SU-DHL-6 (cell line): ENCODE data around the gene COG7.

Experiments
- H2AFZ ChIP-seq: fragments of 200-600 bp; sonication (generic); 2 replicates; pipeline ENCODE4 v1.6.1; 2014; ENCODE audit warnings: low read depth, mild to moderate bottlenecking, moderate library complexity, mixed read lengths, antibody characterized with exemption, low read length; ENCODE audit not compliant: severe bottlenecking
- H3F3A ChIP-seq: fragments of 200-600 bp; shearing (Covaris generic); 2 replicates; pipeline ENCODE4 v1.6.0; 2016; ENCODE audit warnings: antibody characterized with exemption, mild to moderate bottlenecking; ENCODE audit not compliant: insufficient read depth
- H3K27ac ChIP-seq: fragments of 200-600 bp; sonication (generic); 2 replicates; pipeline ENCODE4 v1.5.1; 2016; ENCODE audit warnings: low read depth, mild to moderate bottlenecking, low read length, moderate library complexity, mixed read lengths
- H3K27me3 ChIP-seq: fragments of 200-600 bp; sonication (generic), shearing (Covaris generic); 2 replicates; pipeline ENCODE4 v1.6.0; 2014; ENCODE audit warnings: mild to moderate bottlenecking, low read length
- H3K36me3 ChIP-seq: fragments of 200-600 bp; sonication (generic); 2 replicates; pipeline ENCODE4 v1.6.1; 2014; ENCODE audit warnings: mild to moderate bottlenecking, low read length, mixed read lengths
- H3K4me2 ChIP-seq: fragments of 300-600, 200-600 bp; shearing (Covaris generic), sonication (generic); 2 replicates; pipeline ENCODE4 v1.6.0; 2014; ENCODE audit warnings: low read length, low read depth, mild to moderate bottlenecking; ENCODE audit not compliant: poor library complexity, severe bottlenecking
- H3K4me3 ChIP-seq: fragments of 200-600 bp; sonication (generic); 2 replicates; pipeline ENCODE4 v1.5.1; 2014; ENCODE audit warnings: antibody characterized with exemption, low read length, mild to moderate bottlenecking, mixed read lengths; ENCODE audit not compliant: insufficient read depth, poor library complexity, severe bottlenecking
- H3K79me2 ChIP-seq: fragments of 200-600 bp; sonication (generic); 2 replicates; pipeline ENCODE4 v1.6.1; 2014; ENCODE audit warnings: mild to moderate bottlenecking, low read length, moderate library complexity; ENCODE audit not compliant: insufficient read depth
- H3K9ac ChIP-seq: fragments of 200-600 bp; sonication (generic); 2 replicates; pipeline ENCODE4 v1.7.0; 2014; ENCODE audit warnings: mild to moderate bottlenecking, low read length
- H3K9me2 ChIP-seq: fragments of 200-600 bp; sonication (generic); replicated peaks from 2 replicates; pipeline ENCODE4 v1.6.1; 2014; ENCODE audit warnings: low read length; ENCODE audit not compliant: insufficient read depth
- H3K9me3 ChIP-seq: fragments of 200-600 bp; sonication (generic); 2 replicates; pipeline ENCODE4 v1.6.1; 2014; ENCODE audit warnings: low read length, mixed read lengths; ENCODE audit not compliant: insufficient read depth
- H4K20me1 ChIP-seq: fragments of 200-600 bp; sonication (generic); 2 replicates; pipeline ENCODE4 v1.6.1; 2014; ENCODE audit warnings: low read depth, mild to moderate bottlenecking, antibody characterized with exemption, low read length, moderate library complexity, mixed read lengths
- EZH2phosphoT487 ChIP-seq: fragments of 200-600 bp; sonication (generic), shearing (Covaris generic); conservative IDR thresholded peaks from 2 replicates; pipeline ENCODE4 v1.6.1; 2018; ENCODE audit warnings: mild to moderate bottlenecking, antibody characterized with exemption, low read length, moderate library complexity, mixed read lengths
- TF ChIP-seq, protein P1 (sequence below): fragments of 200-600 bp; sonication (generic); IDR thresholded peaks from one replicate; pipeline ENCODE4 v1.5.1; 2017; ENCODE audit warnings: antibody characterized with exemption, mild to moderate bottlenecking, low read length, moderate library complexity; ENCODE audit not compliant: insufficient read depth, poor library complexity, severe bottlenecking

COG7 gene

DNA sequence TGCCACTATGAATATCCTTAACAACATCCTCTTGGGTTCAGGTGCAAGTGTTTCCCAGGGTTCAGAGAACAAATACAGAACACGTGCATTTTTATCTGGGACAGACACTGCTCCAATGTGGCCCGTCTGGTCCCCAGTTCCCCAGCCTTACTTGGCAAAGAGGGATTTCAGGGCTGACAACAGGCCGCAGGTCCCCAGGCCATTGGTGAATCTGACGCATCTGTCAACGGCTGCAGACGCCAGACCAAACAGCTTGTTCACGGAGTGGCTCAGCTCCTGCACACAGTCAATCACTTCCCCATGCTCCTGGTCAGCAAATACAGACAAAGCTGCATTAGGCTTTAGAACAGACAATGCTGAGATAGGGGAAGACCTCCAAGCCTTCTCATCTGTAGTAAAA lies 36.2 kb downstream of the COG7 start:
- H3K4me3 ChIP-seq: no peak overlapping the region
- no peak overlapping the region for H3K27ac ChIP-seq
- H2AFZ ChIP-seq: no peak overlapping the region

GRCh38 chr16:23414731-23415130 lies 38.3 kb downstream of the COG7 start:
- Histone ChIP-seq H3K79me2 (no peaks in the 10 kb centered on the region), H3K27me3 (no peaks in the 10 kb centered on the region), H3K4me3 (no peak overlapping the region), H4K20me1 (no peaks in the 10 kb centered on the region), H3F3A (no peaks in the 10 kb centered on the region), H3K36me3 (no peaks in the 10 kb centered on the region), H3K27ac (no peak overlapping the region), H2AFZ (no peak overlapping the region), H3K9ac (no peak overlapping the region), H3K4me2 (no peak overlapping the region), H3K9me3 (no peaks in the 10 kb centered on the region), H3K9me2 (no peaks in the 10 kb centered on the region)
- no peak for TF ChIP-seq EZH2phosphoT487
- TF ChIP-seq, protein P1, sequence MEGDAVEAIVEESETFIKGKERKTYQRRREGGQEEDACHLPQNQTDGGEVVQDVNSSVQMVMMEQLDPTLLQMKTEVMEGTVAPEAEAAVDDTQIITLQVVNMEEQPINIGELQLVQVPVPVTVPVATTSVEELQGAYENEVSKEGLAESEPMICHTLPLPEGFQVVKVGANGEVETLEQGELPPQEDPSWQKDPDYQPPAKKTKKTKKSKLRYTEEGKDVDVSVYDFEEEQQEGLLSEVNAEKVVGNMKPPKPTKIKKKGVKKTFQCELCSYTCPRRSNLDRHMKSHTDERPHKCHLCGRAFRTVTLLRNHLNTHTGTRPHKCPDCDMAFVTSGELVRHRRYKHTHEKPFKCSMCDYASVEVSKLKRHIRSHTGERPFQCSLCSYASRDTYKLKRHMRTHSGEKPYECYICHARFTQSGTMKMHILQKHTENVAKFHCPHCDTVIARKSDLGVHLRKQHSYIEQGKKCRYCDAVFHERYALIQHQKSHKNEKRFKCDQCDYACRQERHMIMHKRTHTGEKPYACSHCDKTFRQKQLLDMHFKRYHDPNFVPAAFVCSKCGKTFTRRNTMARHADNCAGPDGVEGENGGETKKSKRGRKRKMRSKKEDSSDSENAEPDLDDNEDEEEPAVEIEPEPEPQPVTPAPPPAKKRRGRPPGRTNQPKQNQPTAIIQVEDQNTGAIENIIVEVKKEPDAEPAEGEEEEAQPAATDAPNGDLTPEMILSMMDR: no peak

More for the DNA sequence above, 36.2 kb downstream of the COG7 start:
- H3K27me3 ChIP-seq: no peaks in the 10 kb centered on the region
- no peaks in the 10 kb centered on the region for H3K36me3 ChIP-seq
- H3K9me2 ChIP-seq: no peaks in the 10 kb centered on the region
- H3K4me2 ChIP-seq: no peak overlapping the region
- no peaks in the 10 kb centered on the region for H3F3A ChIP-seq
- TF ChIP-seq EZH2phosphoT487: no peak
- TF ChIP-seq, protein P1: no peak
- no peaks in the 10 kb centered on the region for H4K20me1 ChIP-seq
- H3K9ac ChIP-seq: no peak overlapping the region
- no peaks in the 10 kb centered on the region for H3K79me2 ChIP-seq
- H3K9me3 ChIP-seq: no peaks in the 10 kb centered on the region

- Histone ChIP-seq H4K20me1 (no peaks in the 10 kb centered on the region), H3K9me2 (no peaks in the 10 kb centered on the region), H3K36me3 (no peaks in the 10 kb centered on the region), H2AFZ (no peak overlapping the region), H3K9me3 (no peaks in the 10 kb centered on the region), H3K4me2 (no peak overlapping the region), H3K4me3 (no peak overlapping the region), H3K27ac (no peak overlapping the region), H3F3A (no peaks in the 10 kb centered on the region), H3K9ac (no peak overlapping the region), H3K79me2 (no peaks in the 10 kb centered on the region), H3K27me3 (no peaks in the 10 kb centered on the region)
- no peak for TF ChIP-seq EZH2phosphoT487
- TF ChIP-seq, protein P1: no peak
These were observed 42.8 kb downstream of the COG7 start for GRCh38 chr16:23410176-23410575.
